ENCODE data around the gene TMUB1. TPM values are rescaled to one million over a fixed set of nuclear protein-coding genes. Genes with fewer than 3 reads are reported as not detected.
A peak's percentile ranks its signal among the peaks of the same experiment; 100 is the strongest.

The TMUB1 gene
- total and polyA plus RNA-seq, 9 of the 15 experiments (the other 6 are each of a cell fraction or from before 2014, with no cell fraction given), result 0.14 to 241 (median 74.1) TPM

GRCh38 chr7:151082141-151083070 is 887 bp downstream of the TMUB1 start (continued):
- TF ChIP-seq, protein P1, sequence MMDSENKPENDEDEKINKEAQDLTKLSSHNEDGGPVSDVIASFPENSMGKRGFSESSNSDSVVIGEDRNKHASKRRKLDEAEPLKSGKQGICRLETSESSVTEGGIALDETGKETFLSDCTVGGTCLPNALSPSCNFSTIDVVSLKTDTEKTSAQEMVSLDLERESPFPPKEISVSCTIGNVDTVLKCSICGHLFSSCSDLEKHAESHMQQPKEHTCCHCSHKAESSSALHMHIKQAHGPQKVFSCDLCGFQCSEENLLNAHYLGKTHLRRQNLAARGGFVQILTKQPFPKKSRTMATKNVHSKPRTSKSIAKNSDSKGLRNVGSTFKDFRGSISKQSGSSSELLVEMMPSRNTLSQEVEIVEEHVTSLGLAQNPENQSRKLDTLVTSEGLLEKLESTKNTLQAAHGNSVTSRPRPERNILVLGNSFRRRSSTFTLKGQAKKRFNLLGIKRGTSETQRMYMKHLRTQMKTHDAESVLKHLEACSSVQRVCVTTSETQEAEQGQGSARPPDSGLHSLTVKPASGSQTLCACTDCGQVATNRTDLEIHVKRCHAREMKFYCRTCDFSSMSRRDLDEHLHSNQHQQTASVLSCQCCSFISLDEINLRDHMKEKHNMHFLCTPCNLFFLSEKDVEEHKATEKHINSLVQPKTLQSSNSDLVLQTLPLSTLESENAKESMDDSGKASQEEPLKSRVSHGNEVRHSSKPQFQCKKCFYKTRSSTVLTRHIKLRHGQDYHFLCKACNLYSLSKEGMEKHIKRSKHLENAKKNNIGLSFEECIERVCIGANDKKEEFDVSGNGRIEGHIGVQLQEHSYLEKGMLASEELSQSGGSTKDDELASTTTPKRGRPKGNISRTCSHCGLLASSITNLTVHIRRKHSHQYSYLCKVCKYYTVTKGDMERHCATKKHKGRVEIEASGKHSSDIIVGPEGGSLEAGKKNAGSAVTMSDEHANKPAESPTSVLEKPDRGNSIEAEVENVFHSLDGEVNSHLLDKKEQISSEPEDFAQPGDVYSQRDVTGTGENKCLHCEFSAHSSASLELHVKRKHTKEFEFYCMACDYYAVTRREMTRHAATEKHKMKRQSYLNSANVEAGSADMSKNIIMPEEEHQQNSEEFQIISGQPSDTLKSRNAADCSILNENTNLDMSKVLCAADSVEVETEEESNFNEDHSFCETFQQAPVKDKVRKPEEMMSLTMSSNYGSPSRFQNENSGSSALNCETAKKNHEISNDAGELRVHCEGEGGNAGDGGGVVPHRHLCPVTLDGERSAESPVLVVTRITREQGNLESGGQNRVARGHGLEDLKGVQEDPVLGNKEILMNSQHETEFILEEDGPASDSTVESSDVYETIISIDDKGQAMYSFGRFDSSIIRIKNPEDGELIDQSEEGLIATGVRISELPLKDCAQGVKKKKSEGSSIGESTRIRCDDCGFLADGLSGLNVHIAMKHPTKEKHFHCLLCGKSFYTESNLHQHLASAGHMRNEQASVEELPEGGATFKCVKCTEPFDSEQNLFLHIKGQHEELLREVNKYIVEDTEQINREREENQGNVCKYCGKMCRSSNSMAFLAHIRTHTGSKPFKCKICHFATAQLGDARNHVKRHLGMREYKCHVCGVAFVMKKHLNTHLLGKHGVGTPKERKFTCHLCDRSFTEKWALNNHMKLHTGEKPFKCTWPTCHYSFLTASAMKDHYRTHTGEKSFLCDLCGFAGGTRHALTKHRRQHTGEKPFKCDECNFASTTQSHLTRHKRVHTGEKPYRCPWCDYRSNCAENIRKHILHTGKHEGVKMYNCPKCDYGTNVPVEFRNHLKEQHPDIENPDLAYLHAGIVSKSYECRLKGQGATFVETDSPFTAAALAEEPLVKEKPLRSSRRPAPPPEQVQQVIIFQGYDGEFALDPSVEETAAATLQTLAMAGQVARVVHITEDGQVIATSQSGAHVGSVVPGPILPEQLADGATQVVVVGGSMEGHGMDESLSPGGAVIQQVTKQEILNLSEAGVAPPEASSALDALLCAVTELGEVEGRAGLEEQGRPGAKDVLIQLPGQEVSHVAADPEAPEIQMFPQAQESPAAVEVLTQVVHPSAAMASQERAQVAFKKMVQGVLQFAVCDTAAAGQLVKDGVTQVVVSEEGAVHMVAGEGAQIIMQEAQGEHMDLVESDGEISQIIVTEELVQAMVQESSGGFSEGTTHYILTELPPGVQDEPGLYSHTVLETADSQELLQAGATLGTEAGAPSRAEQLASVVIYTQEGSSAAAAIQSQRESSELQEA (IDR thresholded peaks at IDR 0.05; ENCODE audit: low read depth), result peak; percentile 22; the same call in 1 of the 2 replicates
- no peak for TF ChIP-seq ZKSCAN8 (CRISPR knock-in tag; IDR thresholded peaks at IDR 0.05)
- no peak for TF ChIP-seq COPS2 (conservative IDR thresholded peaks at IDR 0.05)
- TF ChIP-seq MLX (CRISPR knock-in tag; conservative IDR thresholded peaks at IDR 0.05), result no peak
- peak; percentile 89 for TF ChIP-seq L3MBTL2 (IDR thresholded peaks at IDR 0.05)
- TF ChIP-seq SAP30 (IDR thresholded peaks at IDR 0.05; ENCODE audit: borderline replicate concordance, insufficient read depth, low read depth, low read length, poor library complexity, severe bottlenecking), result peak; percentile 47
- no peak for TF ChIP-seq EP400 (IDR thresholded peaks at IDR 0.05)
- TF ChIP-seq, protein P2, sequence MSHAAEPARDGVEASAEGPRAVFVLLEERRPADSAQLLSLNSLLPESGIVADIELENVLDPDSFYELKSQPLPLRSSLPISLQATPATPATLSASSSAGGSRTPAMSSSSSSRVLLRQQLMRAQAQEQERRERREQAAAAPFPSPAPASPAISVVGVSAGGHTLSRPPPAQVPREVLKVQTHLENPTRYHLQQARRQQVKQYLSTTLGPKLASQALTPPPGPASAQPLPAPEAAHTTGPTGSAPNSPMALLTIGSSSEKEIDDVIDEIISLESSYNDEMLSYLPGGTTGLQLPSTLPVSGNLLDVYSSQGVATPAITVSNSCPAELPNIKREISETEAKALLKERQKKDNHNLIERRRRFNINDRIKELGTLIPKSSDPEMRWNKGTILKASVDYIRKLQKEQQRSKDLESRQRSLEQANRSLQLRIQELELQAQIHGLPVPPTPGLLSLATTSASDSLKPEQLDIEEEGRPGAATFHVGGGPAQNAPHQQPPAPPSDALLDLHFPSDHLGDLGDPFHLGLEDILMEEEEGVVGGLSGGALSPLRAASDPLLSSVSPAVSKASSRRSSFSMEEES (CRISPR knock-in tag; IDR thresholded peaks at IDR 0.05), result no peak
- no peak for TF ChIP-seq HDAC3 (IDR thresholded peaks at IDR 0.05; ENCODE audit: borderline replicate concordance, partially characterized antibody)
- TF ChIP-seq NELFE (IDR thresholded peaks at IDR 0.05; ENCODE audit: insufficient read depth, insufficient read length), result no peak
- no peak for TF ChIP-seq MXI1 (IDR thresholded peaks at IDR 0.05; ENCODE audit: low read depth, low read length)
- no peak for TF ChIP-seq NFXL1 (CRISPR knock-in tag; IDR thresholded peaks at IDR 0.05)
- TF ChIP-seq TAF7 (tag; IDR thresholded peaks at IDR 0.05), result peak; percentile 47; the same call in 1 of the 2 replicates
- no peak for TF ChIP-seq CBFA2T2 (conservative IDR thresholded peaks at IDR 0.05)
- TF ChIP-seq FOXM1 (IDR thresholded peaks at IDR 0.05; ENCODE audit: low read depth), result peak; percentile 30; the same call in 1 of the 2 replicates
- no peak for TF ChIP-seq FOXM1 (CRISPR knock-in tag; IDR thresholded peaks at IDR 0.05; ENCODE audit: low read depth)

All from K562 (cell line).